GM23248 (cell line): Measurements from ENCODE around the gene RAP2B. TPM values are rescaled to one million over a fixed set of nuclear protein-coding genes. Genes with fewer than 3 reads are reported as not detected.

Source experiments
- DNase-seq: peaks from one replicate; pipeline ENCODE4 v3.0.0-alpha.2; 2015
- H2AFZ ChIP-seq: fragments of 200-600 bp; sonication (generic); 2 replicates; pipeline ENCODE4 v1.6.1; 2016; ENCODE audit warnings: antibody characterized with exemption
- H3F3A ChIP-seq: fragments of 200-600 bp; sonication (generic); 2 replicates; pipeline ENCODE4 v1.6.1; 2016; ENCODE audit warnings: mild to moderate bottlenecking, antibody characterized with exemption, mixed run types; ENCODE audit not compliant: insufficient read depth
- H3K27ac ChIP-seq: fragments of 200-600 bp; sonication (generic); 2 replicates; pipeline ENCODE4 v1.5.1; 2016; ENCODE audit warnings: mild to moderate bottlenecking
- H3K27me3 ChIP-seq: fragments of 200-600 bp; sonication (generic); replicated peaks from 2 replicates; pipeline ENCODE4 v1.6.1; 2016; ENCODE audit warnings: mild to moderate bottlenecking; ENCODE audit not compliant: insufficient read depth
- H3K36me3 ChIP-seq: fragments of 200-600 bp; sonication (generic); 2 replicates; pipeline ENCODE4 v1.6.1; 2016; ENCODE audit warnings: low read depth, mild to moderate bottlenecking
- H3K4me1 ChIP-seq: fragments of 200-600 bp; sonication (generic); 2 replicates; pipeline ENCODE4 v1.6.1; 2016; ENCODE audit warnings: mild to moderate bottlenecking; ENCODE audit not compliant: insufficient read depth
- H3K4me2 ChIP-seq: fragments of 200-600 bp; sonication (generic); one replicate; pipeline ENCODE4 v1.6.1; 2016; ENCODE audit warnings: mild to moderate bottlenecking; ENCODE audit not compliant: unreplicated experiment
- H3K4me3 ChIP-seq: fragments of 200-600 bp; sonication (generic); 2 replicates; pipeline ENCODE4 v1.5.1; 2016; ENCODE audit warnings: mild to moderate bottlenecking
- H3K79me2 ChIP-seq: fragments of 200-600 bp; sonication (generic); 2 replicates; pipeline ENCODE4 v1.6.1; 2016; ENCODE audit warnings: mild to moderate bottlenecking; ENCODE audit not compliant: insufficient read depth
- H3K9ac ChIP-seq: fragments of 200-600 bp; sonication (generic); 2 replicates; pipeline ENCODE4 v1.6.1; 2016; ENCODE audit warnings: mild to moderate bottlenecking
- H3K9me2 ChIP-seq: fragments of 200-600 bp; sonication (generic); 2 replicates; pipeline ENCODE4 v1.6.1; 2016; ENCODE audit warnings: mixed run types, mild to moderate bottlenecking, moderate library complexity; ENCODE audit not compliant: insufficient read depth
- H3K9me3 ChIP-seq: fragments of 200-600 bp; sonication (generic); one replicate; pipeline ENCODE4 v1.6.1; 2017; ENCODE audit warnings: low read depth
- H4K20me1 ChIP-seq: fragments of 200-600 bp; sonication (generic); 2 replicates; pipeline ENCODE4 v1.6.0; 2016; ENCODE audit not compliant: insufficient read depth
- EZH2 ChIP-seq: fragments of 200-600 bp; sonication (generic); IDR thresholded peaks from 2 replicates; pipeline ENCODE4 v1.6.1; 2018; ENCODE audit warnings: antibody characterized with exemption, mild to moderate bottlenecking; ENCODE audit not compliant: insufficient read depth, poor library complexity, severe bottlenecking
- EZH2phosphoT487 ChIP-seq: fragments of 200-600 bp; sonication (generic); IDR thresholded peaks from 2 replicates; pipeline ENCODE4 v1.6.1; 2018; ENCODE audit warnings: antibody characterized with exemption, moderate library complexity, mild to moderate bottlenecking, low read depth; ENCODE audit not compliant: insufficient read depth
- WGBS, 2 experiments: methylation state at CpG; one replicate each; pipeline ENCODE4 v1.1.6; 2015 to 2017; ENCODE audit warnings: low lambda C conversion rate in 2 of 2, low coverage in 1 of 2; ENCODE audit errors: missing lambda C conversion rate in 2 of 2; 5-methylcytosine and 5-hydroxymethylcytosine counted together
- in situ Hi-C: fragments of 300-500 bp; cut with MboI; formaldehyde crosslinking; loops from 2 replicates; pipeline ENCODE4 v1.15.0; 2020
- polyA plus RNA-seq: library from polyadenylated mRNA; unstranded; fragments of >200 nt; fragmentation: Nextera tagmentation; extraction: Ambion mirVana; gene quantifications from 2 replicates; pipeline ENCODE4 v1.2.1, GENCODE V29; 2016
- total RNA-seq: library from RNA; depleted of rRNA; stranded (reverse); fragments of >200 nt; shearing (Covaris generic); gene quantifications from 2 replicates; pipeline ENCODE4 v1.2.3, GENCODE V29; 2014

The RAP2B gene
- total and polyA plus RNA-seq, 2 experiments from 2014 or later: 12.9 to 13.2 TPM

GRCh38 chr3:153161138-153161713, 800 bp upstream of the RAP2B start:
- Histone ChIP-seq H4K20me1 (peaks cover 8% of the 10 kb centered on the region; the same call in 1 of the 2 replicates), H3K9me3 (no peaks in the 10 kb centered on the region), H3K4me2 (peak overlapping the region; percentile 95), H3F3A (peaks cover 11% of the 10 kb centered on the region; the same call in 1 of the 2 replicates), H3K4me3 (peak overlapping the region; percentile 97), H3K9ac (peak overlapping the region; percentile 87), H3K27ac (peak overlapping the region; percentile 91), H3K27me3 (no peaks in the 10 kb centered on the region), H3K79me2 (peaks cover 41% of the 10 kb centered on the region), H2AFZ (peak overlapping the region; percentile 95), H3K4me1 (peaks cover 22% of the 10 kb centered on the region), H3K36me3 (no peaks in the 10 kb centered on the region), H3K9me2 (no peaks in the 10 kb centered on the region)
- DNase-seq: peak; percentile 100
- TF ChIP-seq EZH2 (no peak), EZH2phosphoT487 (no peak)
- 0% methylated on average over 27 of the region's 27 CpGs for WGBS, 2 experiments
- in situ Hi-C loops: loop anchor here (10.0 to 25.0 kb wide), 4 partner anchors 116 to 601 kb away; no protein-coding TSS in a partner anchor

GRCh38 chr3:153162513-153163392, 727 bp downstream of the RAP2B start:
- H4K20me1 ChIP-seq: peaks cover 8% of the 10 kb centered on the region; the same call in 1 of the 2 replicates
- H3K36me3 ChIP-seq: no peaks in the 10 kb centered on the region
- in situ Hi-C loops: loop anchor here (10.0 to 25.0 kb wide), 4 partner anchors 118 to 600 kb away; no protein-coding TSS in a partner anchor
- H3K79me2 ChIP-seq: peaks cover 56% of the 10 kb centered on the region
- peak overlapping the region; percentile 73 for H3K27ac ChIP-seq
- DNase-seq: peak; percentile 72
- no peaks in the 10 kb centered on the region for H3K9me3 ChIP-seq
- 1% methylated on average over 70 to 80 of the region's 86 CpGs for WGBS, 2 experiments
- peak overlapping the region; percentile 95 for H2AFZ ChIP-seq
- no peaks in the 10 kb centered on the region for H3K27me3 ChIP-seq
- H3K9ac ChIP-seq: peak overlapping the region; percentile 87
- peaks cover 30% of the 10 kb centered on the region for H3K4me1 ChIP-seq
- peak overlapping the region; percentile 97 for H3K4me3 ChIP-seq
- H3F3A ChIP-seq: peaks cover 12% of the 10 kb centered on the region; the same call in 1 of the 2 replicates
- H3K9me2 ChIP-seq: no peaks in the 10 kb centered on the region
- no peak for TF ChIP-seq EZH2
- no peak for TF ChIP-seq EZH2phosphoT487
- H3K4me2 ChIP-seq: peak overlapping the region; percentile 86

- Histone ChIP-seq H3K27me3 (no peaks in the 10 kb centered on the region), H3K4me2 (peak overlapping the region; percentile 86), H3K9me3 (no peaks in the 10 kb centered on the region), H3K4me3 (peak overlapping the region; percentile 97), H2AFZ (peak overlapping the region; percentile 95), H3K27ac (peak overlapping the region; percentile 73), H3F3A (peaks cover 12% of the 10 kb centered on the region; the same call in 1 of the 2 replicates), H3K36me3 (no peaks in the 10 kb centered on the region), H3K79me2 (peaks cover 62% of the 10 kb centered on the region), H3K4me1 (peaks cover 30% of the 10 kb centered on the region), H4K20me1 (peaks cover 8% of the 10 kb centered on the region; the same call in 1 of the 2 replicates), H3K9me2 (no peaks in the 10 kb centered on the region), H3K9ac (peak overlapping the region; percentile 87)
- in situ Hi-C loops: loop anchor here (10.0 to 25.0 kb wide), 4 partner anchors 119 to 599 kb away; no protein-coding TSS in a partner anchor
- peak; percentile 58 for DNase-seq
- 0% methylated on average over 9 of the region's 9 CpGs for WGBS, 2 experiments
- TF ChIP-seq EZH2 (no peak), EZH2phosphoT487 (no peak)
Measured at GRCh38 chr3:153163393-153163724, 1.3 kb downstream of the RAP2B start.
